Urothelium cell line (cell line): ENCODE measurements around the gene ATP1A4.

Experiments
- DNase-seq: peaks from one replicate; pipeline ENCODE4 v3.0.0; 2011; ENCODE audit warnings: low spot score, mixed read lengths
- FAIRE-seq: peaks from 2 replicates; lab custom pipeline; 2011; peaks lifted over from hg19 to GRCh38; lab: Jason Lieb, UNC

Gene ATP1A4

GRCh38 chr1:160169553-160170399, 18.4 kb downstream of the ATP1A4 start:
- no peak for FAIRE-seq
- DNase-seq, result no peak

GRCh38 chr1:160171354-160171753, 20.0 kb downstream of the ATP1A4 start:
- FAIRE-seq (no peak), DNase-seq (no peak)

- no peak for DNase-seq
- no peak for FAIRE-seq
Observed at GRCh38 chr1:160171980-160172379, 20.6 kb downstream of the ATP1A4 start.

- FAIRE-seq (no peak), DNase-seq (no peak)
Observed at GRCh38 chr1:160177231-160177630, 25.8 kb downstream of the ATP1A4 start.

- no peak for DNase-seq
- FAIRE-seq, result no peak
Observed at GRCh38 chr1:160177667-160178066, 26.3 kb downstream of the ATP1A4 start.

GRCh38 chr1:160178731-160179130, 27.3 kb downstream of the ATP1A4 start:
- FAIRE-seq (no peak), DNase-seq (no peak)

- FAIRE-seq (no peak), DNase-seq (no peak)
Observed at GRCh38 chr1:160179336-160179735, 27.9 kb downstream of the ATP1A4 start.

GRCh38 chr1:160186246-160186645, 34.8 kb downstream of the ATP1A4 start:
- FAIRE-seq, result no peak
- no peak for DNase-seq

GRCh38 chr1:160186729-160187128, 35.3 kb downstream of the ATP1A4 start:
- FAIRE-seq (no peak), DNase-seq (no peak)

GRCh38 chr1:160187407-160187806, 36.0 kb downstream of the ATP1A4 start:
- no peak for DNase-seq
- no peak for FAIRE-seq

GRCh38 chr1:160188341-160188740, 36.9 kb downstream of the ATP1A4 start:
- FAIRE-seq (no peak), DNase-seq (no peak)

GRCh38 chr1:160189649-160190625, 38.5 kb downstream of the ATP1A4 start, which contains the start of gene CASQ1:
Gene CASQ1 (plus strand): TSS chr1:160190575. CDS start chr1:160190752, 177 bp downstream.
- no peak for FAIRE-seq
- peak; percentile 71 for DNase-seq

GRCh38 chr1:160191756-160192155, 40.4 kb downstream of the ATP1A4 start:
- DNase-seq (no peak), FAIRE-seq (no peak)

GRCh38 chr1:160192234-160192633, 40.8 kb downstream of the ATP1A4 start:
- FAIRE-seq (no peak), DNase-seq (no peak)

- DNase-seq (peak; percentile 78), FAIRE-seq (peak; percentile 27)
Observed at GRCh38 chr1:160193091-160193819, 41.9 kb downstream of the ATP1A4 start.

GRCh38 chr1:160193832-160194736, 42.7 kb downstream of the ATP1A4 start:
- DNase-seq (no peak), FAIRE-seq (peak; percentile 99)

GRCh38 chr1:160194737-160195059, 43.3 kb downstream of the ATP1A4 start:
- no peak for DNase-seq
- no peak for FAIRE-seq

- DNase-seq, result no peak
- no peak for FAIRE-seq
Observed at GRCh38 chr1:160196143-160196542, 44.7 kb downstream of the ATP1A4 start.

- no peak for DNase-seq
- no peak for FAIRE-seq
Observed at GRCh38 chr1:160197231-160197630, 45.8 kb downstream of the ATP1A4 start.

- DNase-seq (no peak), FAIRE-seq (no peak)
Observed at GRCh38 chr1:160200786-160201185, 49.4 kb downstream of the ATP1A4 start.
